Stimulated activated naive B cell treated with anti-CD40 and anti-IgM and Interleukin-4, amounts not matched to agents 10 μg/mL and 1 μg/mL and 100 μg/mL, for 72 hours (primary cell): ENCODE data around the gene PRKAG3.
A peak's percentile ranks its signal among the peaks of the same experiment; 100 is the strongest.

Experiments used
- ATAC-seq, 2 donors: fragments of 150-1000 bp; cut with Tn5 transposase; replicated peaks; 2 replicates each; pipeline ENCODE4 v1.10.0; 2021; ENCODE audit warnings: moderate library complexity in 1 of 2
- DNase-seq: peaks from one replicate; pipeline ENCODE4 v3.0.0; 2021
- H3K27ac Mint-ChIP-seq: one replicate; pipeline ENCODE4 v1.8.0; 2022; ENCODE audit warnings: mild to moderate bottlenecking, mixed read lengths
- H3K27me3 Mint-ChIP-seq, 2 donors: one replicate each; pipeline ENCODE4 v1.8.0; 2022; ENCODE audit warnings: mixed read lengths in 2 of 2
- H3K36me3 Mint-ChIP-seq, 2 donors: one replicate each; pipeline ENCODE4 v1.8.0; 2022; ENCODE audit warnings: mixed read lengths in 2 of 2, mild to moderate bottlenecking in 1 of 2
- H3K4me1 Mint-ChIP-seq, 2 donors: one replicate each; pipeline ENCODE4 v1.8.0; 2022; ENCODE audit warnings: mixed read lengths in 2 of 2, mild to moderate bottlenecking in 1 of 2
- H3K4me3 Mint-ChIP-seq, 2 donors: one replicate each; pipeline ENCODE4 v1.8.0; 2022; ENCODE audit warnings: mild to moderate bottlenecking in 2 of 2, mixed read lengths in 2 of 2, moderate library complexity in 1 of 2
- H3K9me3 Mint-ChIP-seq, 2 donors: one replicate each; pipeline ENCODE4 v1.8.0; 2022; ENCODE audit warnings: mixed read lengths in 2 of 2, mild to moderate bottlenecking in 1 of 2

The PRKAG3 gene

GRCh38 chr2:218806346-218806978 is 25.1 kb downstream of the PRKAG3 start:
- H3K4me1 Mint-ChIP-seq: peaks cover 0 to 2% of the 10 kb centered on the region in 2 donors
- DNase-seq (no peak), ATAC-seq (peak in 1 of 2 donors; percentile 29)
- peaks cover 0 to 2% of the 10 kb centered on the region in 2 donors for H3K36me3 Mint-ChIP-seq
- H3K4me3 Mint-ChIP-seq: no peak overlapping the region
- H3K27me3 Mint-ChIP-seq: peaks cover 24 to 34% of the 10 kb centered on the region in 2 donors
- H3K9me3 Mint-ChIP-seq: peaks cover 7 to 9% of the 10 kb centered on the region in 2 donors
- H3K27ac Mint-ChIP-seq: no peak overlapping the region

GRCh38 chr2:218805627-218806026 is 26.0 kb downstream of the PRKAG3 start:
- Mint-ChIP-seq H3K27me3 (peaks cover 24 to 30% of the 10 kb centered on the region in 2 donors), H3K4me1 (no peaks in the 10 kb centered on the region), H3K9me3 (peaks cover 7 to 9% of the 10 kb centered on the region in 2 donors), H3K4me3 (no peak overlapping the region), H3K36me3 (peaks cover 0 to 2% of the 10 kb centered on the region in 2 donors), H3K27ac (no peak overlapping the region)
- ATAC-seq: no peak
- no peak for DNase-seq

- H3K36me3 Mint-ChIP-seq: peaks cover 0 to 2% of the 10 kb centered on the region in 2 donors
- peaks cover 7 to 9% of the 10 kb centered on the region in 2 donors for H3K9me3 Mint-ChIP-seq
- H3K4me1 Mint-ChIP-seq: no peaks in the 10 kb centered on the region
- H3K27ac Mint-ChIP-seq: no peak overlapping the region
- ATAC-seq: no peak
- DNase-seq: no peak
- peaks cover 27 to 32% of the 10 kb centered on the region in 2 donors for H3K27me3 Mint-ChIP-seq
- H3K4me3 Mint-ChIP-seq: no peak overlapping the region
Observed at GRCh38 chr2:218804817-218805216, 26.8 kb downstream of the PRKAG3 start.

- Mint-ChIP-seq H3K9me3 (peaks cover 7 to 9% of the 10 kb centered on the region in 2 donors), H3K27ac (no peak overlapping the region), H3K27me3 (peaks cover 25 to 35% of the 10 kb centered on the region in 2 donors), H3K36me3 (peaks cover 0 to 2% of the 10 kb centered on the region in 2 donors), H3K4me1 (no peaks in the 10 kb centered on the region), H3K4me3 (no peak overlapping the region)
- DNase-seq: no peak
- ATAC-seq: no peak
Observed at GRCh38 chr2:218802386-218802994, 29.1 kb downstream of the PRKAG3 start.

- H3K27ac Mint-ChIP-seq: no peak overlapping the region
- peaks cover 0 to 2% of the 10 kb centered on the region in 2 donors for H3K36me3 Mint-ChIP-seq
- DNase-seq (no peak), ATAC-seq (no peak)
- H3K9me3 Mint-ChIP-seq: peaks cover 3 to 6% of the 10 kb centered on the region in 2 donors
- H3K27me3 Mint-ChIP-seq: peaks cover 27 to 49% of the 10 kb centered on the region in 2 donors
- H3K4me3 Mint-ChIP-seq: no peak overlapping the region
- H3K4me1 Mint-ChIP-seq: no peaks in the 10 kb centered on the region
Observed at GRCh38 chr2:218799990-218800389, 31.6 kb downstream of the PRKAG3 start.

GRCh38 chr2:218798767-218799504 is 32.7 kb downstream of the PRKAG3 start:
- Mint-ChIP-seq H3K4me1 (no peaks in the 10 kb centered on the region), H3K27ac (no peak overlapping the region), H3K9me3 (no peaks in the 10 kb centered on the region), H3K27me3 (peaks cover 30 to 43% of the 10 kb centered on the region in 2 donors), H3K36me3 (no peaks in the 10 kb centered on the region), H3K4me3 (no peak overlapping the region)
- DNase-seq (no peak), ATAC-seq (no peak)

- DNase-seq (no peak), ATAC-seq (no peak)
- H3K9me3 Mint-ChIP-seq: no peaks in the 10 kb centered on the region
- no peaks in the 10 kb centered on the region for H3K36me3 Mint-ChIP-seq
- peaks cover 30 to 42% of the 10 kb centered on the region in 2 donors for H3K27me3 Mint-ChIP-seq
- H3K4me1 Mint-ChIP-seq: no peaks in the 10 kb centered on the region
- no peak overlapping the region for H3K27ac Mint-ChIP-seq
- no peak overlapping the region for H3K4me3 Mint-ChIP-seq
Observed at GRCh38 chr2:218796691-218797090, 34.9 kb downstream of the PRKAG3 start.

GRCh38 chr2:218792433-218792832 is 39.2 kb downstream of the PRKAG3 start:
- no peaks in the 10 kb centered on the region for H3K36me3 Mint-ChIP-seq
- no peak for DNase-seq
- no peaks in the 10 kb centered on the region for H3K4me1 Mint-ChIP-seq
- H3K4me3 Mint-ChIP-seq: no peak overlapping the region
- H3K9me3 Mint-ChIP-seq: no peaks in the 10 kb centered on the region
- peaks cover 36 to 51% of the 10 kb centered on the region in 2 donors for H3K27me3 Mint-ChIP-seq
- ATAC-seq: no peak
- no peak overlapping the region for H3K27ac Mint-ChIP-seq

- DNase-seq (no peak), ATAC-seq (no peak)
- Mint-ChIP-seq H3K36me3 (no peaks in the 10 kb centered on the region), H3K4me3 (no peak overlapping the region), H3K27ac (no peak overlapping the region), H3K4me1 (no peaks in the 10 kb centered on the region), H3K9me3 (no peaks in the 10 kb centered on the region), H3K27me3 (peaks cover 30 to 39% of the 10 kb centered on the region in 2 donors)
Observed at GRCh38 chr2:218788529-218789255, 42.9 kb downstream of the PRKAG3 start.

- no peak overlapping the region for H3K4me3 Mint-ChIP-seq
- H3K27me3 Mint-ChIP-seq: peaks cover 42 to 56% of the 10 kb centered on the region in 2 donors
- no peaks in the 10 kb centered on the region for H3K9me3 Mint-ChIP-seq
- H3K27ac Mint-ChIP-seq: no peak overlapping the region
- DNase-seq (no peak), ATAC-seq (no peak)
- H3K4me1 Mint-ChIP-seq: peaks cover 3 to 6% of the 10 kb centered on the region in 2 donors
- peaks cover 0 to 1% of the 10 kb centered on the region in 2 donors for H3K36me3 Mint-ChIP-seq
Observed at GRCh38 chr2:218786133-218786532, 45.5 kb downstream of the PRKAG3 start.

GRCh38 chr2:218785103-218785502 is 46.5 kb downstream of the PRKAG3 start:
- Mint-ChIP-seq H3K4me3 (no peak overlapping the region), H3K4me1 (peaks cover 3 to 6% of the 10 kb centered on the region in 2 donors), H3K36me3 (peaks cover 1 to 5% of the 10 kb centered on the region in 2 donors), H3K27me3 (peaks cover 48 to 58% of the 10 kb centered on the region in 2 donors), H3K9me3 (no peaks in the 10 kb centered on the region), H3K27ac (no peak overlapping the region)
- ATAC-seq (no peak), DNase-seq (no peak)

GRCh38 chr2:218783688-218784087 is 47.9 kb downstream of the PRKAG3 start:
- peaks cover 12 to 15% of the 10 kb centered on the region in 2 donors for H3K36me3 Mint-ChIP-seq
- DNase-seq (no peak), ATAC-seq (no peak)
- H3K4me3 Mint-ChIP-seq: no peak overlapping the region
- peaks cover 3 to 6% of the 10 kb centered on the region in 2 donors for H3K4me1 Mint-ChIP-seq
- no peak overlapping the region for H3K27ac Mint-ChIP-seq
- peaks cover 0 to 4% of the 10 kb centered on the region in 2 donors for H3K9me3 Mint-ChIP-seq
- peaks cover 58 to 64% of the 10 kb centered on the region in 2 donors for H3K27me3 Mint-ChIP-seq

GRCh38 chr2:218782528-218782844 is 49.1 kb downstream of the PRKAG3 start:
- DNase-seq (no peak), ATAC-seq (peak in 1 of 2 donors; percentile 7)
- Mint-ChIP-seq H3K27me3 (peaks cover 53 to 59% of the 10 kb centered on the region in 2 donors), H3K27ac (no peak overlapping the region), H3K4me1 (peaks cover 3 to 6% of the 10 kb centered on the region in 2 donors), H3K9me3 (peaks cover 4 to 9% of the 10 kb centered on the region in 2 donors), H3K36me3 (peaks cover 16 to 25% of the 10 kb centered on the region in 2 donors), H3K4me3 (no peak overlapping the region)
